Measurements from ENCODE around the gene CNIH4.
"Not testable (repeated sequence)": the region's sequence is repeated elsewhere in the genome, so short reads cannot be mapped to it uniquely, and the experiment has no call there.

CNIH4 gene

GRCh38 chr1:224356685-224357625 is at the start of gene CNIH4:
TSS of gene CNIH4 (plus strand) at chr1:224356879. CDS start at chr1:224356925, 46 bp downstream.
- peak; percentile 95 for DNase-seq

- DNase-seq = no peak
Observed at GRCh38 chr1:224308064-224308463, 48.6 kb upstream of the CNIH4 start.

GRCh38 chr1:224311503-224311902 is 45.2 kb upstream of the CNIH4 start:
- not testable (repeated sequence) for DNase-seq

- no peak for DNase-seq
Observed at GRCh38 chr1:224312025-224312424, 44.7 kb upstream of the CNIH4 start.

- no peak for DNase-seq
Observed at GRCh38 chr1:224317383-224318045, 39.2 kb upstream of the CNIH4 start.

GRCh38 chr1:224321706-224322105 is 35.0 kb upstream of the CNIH4 start:
- DNase-seq = no peak

- DNase-seq = no peak
Observed at GRCh38 chr1:224325959-224326358, 30.7 kb upstream of the CNIH4 start.

GRCh38 chr1:224328644-224329043 is 28.0 kb upstream of the CNIH4 start:
- no peak for DNase-seq

GRCh38 chr1:224329484-224329841 is 27.2 kb upstream of the CNIH4 start:
- no peak for DNase-seq

- peak; percentile 83 for DNase-seq
Observed at GRCh38 chr1:224329842-224330753, 26.6 kb upstream of the CNIH4 start, which contains the start of gene NVL. TSS of gene NVL (minus strand) at chr1:224330172. CDS start at chr1:224330127, 45 bp downstream.

- no peak for DNase-seq
Observed at GRCh38 chr1:224331326-224331725, 25.4 kb upstream of the CNIH4 start.

GRCh38 chr1:224331824-224332223 is 24.9 kb upstream of the CNIH4 start:
- no peak for DNase-seq

GRCh38 chr1:224333309-224333926 is 23.3 kb upstream of the CNIH4 start:
- peak; percentile 74 for DNase-seq

- no peak for DNase-seq
Observed at GRCh38 chr1:224333939-224334786, 22.5 kb upstream of the CNIH4 start.

- no peak for DNase-seq
Observed at GRCh38 chr1:224338150-224338838, 18.4 kb upstream of the CNIH4 start.

- DNase-seq = no peak
Observed at GRCh38 chr1:224339442-224340033, 17.1 kb upstream of the CNIH4 start.

- DNase-seq = peak; percentile 35
Observed at GRCh38 chr1:224340453-224341384, 16.0 kb upstream of the CNIH4 start.

- no peak for DNase-seq
Observed at GRCh38 chr1:224343679-224344078, 13.0 kb upstream of the CNIH4 start.

- peak; percentile 25 for DNase-seq
Observed at GRCh38 chr1:224348137-224348536, 8.5 kb upstream of the CNIH4 start.

Measured in CD4-positive, alpha-beta T cell treated with Interleukin-17A for 1 hour (primary cell).